ENCODE results near the gene HKDC1. TPM values are rescaled to one million over a fixed set of nuclear protein-coding genes. Genes with fewer than 3 reads are reported as not detected.
A peak's percentile ranks its signal among the peaks of the same experiment; 100 is the strongest.

HKDC1 gene
- total RNA-seq, 2 experiments from 2014 or later, result not detected

GRCh38 chr10:69220507-69220906, 375 bp downstream of the HKDC1 start:
- no peaks in the 10 kb centered on the region for H3K9me3 ChIP-seq (ENCODE audit: low read length)
- BruUV-seq (replicated peaks), result no TSS peak
- no peak overlapping the region for H3K27ac ChIP-seq (ENCODE audit: low read depth, low read length, poor library complexity, severe bottlenecking)
- no peak overlapping the region for H3K4me3 ChIP-seq (ENCODE audit: low read depth, low read length, poor library complexity, severe bottlenecking)
- H2AFZ ChIP-seq (ENCODE audit: low read length), result no peak overlapping the region
- TF ChIP-seq CTCF (conservative IDR thresholded peaks at IDR 0.05; ENCODE audit: low read length) (no peak), EZH2phosphoT487 (IDR thresholded peaks at IDR 0.05; ENCODE audit: borderline replicate concordance, low read depth, low read length) (no peak)
- no peaks in the 10 kb centered on the region for H4K20me1 ChIP-seq (ENCODE audit: insufficient read depth, low read length)
- no peaks in the 10 kb centered on the region for H3K79me2 ChIP-seq (ENCODE audit: insufficient read depth, low read depth, low read length)
- DNase-seq (ENCODE audit: low spot score), result no peak
- peaks cover 30% of the 10 kb centered on the region for H3K4me1 ChIP-seq (ENCODE audit: insufficient read depth, low read length, poor library complexity, severe bottlenecking)
- intact Hi-C loops (cut with micrococcal nuclease; ENCODE audit: unreplicated experiment), result loop anchor here (5.0 kb wide), 3 partner anchors 128 to 213 kb away; no protein-coding TSS in a partner anchor
- no peaks in the 10 kb centered on the region for H3K36me3 ChIP-seq (ENCODE audit: insufficient read depth, low read length)
- ChIA-PET CTCF (ENCODE audit: unreplicated experiment) (no interaction called here), POLR2A (no interaction called here)
- H3K4me2 ChIP-seq (ENCODE audit: low read length), result no peak overlapping the region
- H3K9me2 ChIP-seq (ENCODE audit: insufficient read depth, low read length), result no peaks in the 10 kb centered on the region

- Histone ChIP-seq H3K27ac (ENCODE audit: low read depth, low read length, poor library complexity, severe bottlenecking) (peak overlapping the region; percentile 74), H3K4me2 (ENCODE audit: low read length) (peak overlapping the region; percentile 80), H3K79me2 (ENCODE audit: insufficient read depth, low read depth, low read length) (no peaks in the 10 kb centered on the region), H3K9me2 (ENCODE audit: insufficient read depth, low read length) (no peaks in the 10 kb centered on the region), H3K36me3 (ENCODE audit: insufficient read depth, low read length) (no peaks in the 10 kb centered on the region), H3K9me3 (ENCODE audit: low read length) (no peaks in the 10 kb centered on the region), H4K20me1 (ENCODE audit: insufficient read depth, low read length) (no peaks in the 10 kb centered on the region), H3K4me1 (ENCODE audit: insufficient read depth, low read length, poor library complexity, severe bottlenecking) (peaks cover 36% of the 10 kb centered on the region), H2AFZ (ENCODE audit: low read length) (peak overlapping the region; percentile 97), H3K4me3 (ENCODE audit: low read depth, low read length, poor library complexity, severe bottlenecking) (peak overlapping the region; percentile 45)
- POLR2A ChIA-PET, result interaction anchor here (0.7 kb wide), 2 partner anchors 9 to 24 kb away, joined by 3 to 6 read pairs; no protein-coding TSS in a partner anchor
- DNase-seq (ENCODE audit: low spot score), result peak; percentile 96
- intact Hi-C loops (cut with micrococcal nuclease; ENCODE audit: unreplicated experiment), result loop anchor here (5.0 kb wide), 3 partner anchors 130 to 215 kb away; no protein-coding TSS in a partner anchor
- CTCF ChIA-PET (ENCODE audit: unreplicated experiment), result no interaction called here
- TF ChIP-seq EZH2phosphoT487 (IDR thresholded peaks at IDR 0.05; ENCODE audit: borderline replicate concordance, low read depth, low read length), result no peak
- peak; percentile 96 for TF ChIP-seq CTCF (conservative IDR thresholded peaks at IDR 0.05; ENCODE audit: low read length)
- BruUV-seq (replicated peaks), result no TSS peak
Measured at GRCh38 chr10:69222157-69223027, 2.3 kb downstream of the HKDC1 start.

- no peaks in the 10 kb centered on the region for H3K9me3 ChIP-seq (ENCODE audit: low read length)
- H3K27ac ChIP-seq (ENCODE audit: low read depth, low read length, poor library complexity, severe bottlenecking), result peak overlapping the region; percentile 74
- TF ChIP-seq CTCF (conservative IDR thresholded peaks at IDR 0.05; ENCODE audit: low read length) (no peak), EZH2phosphoT487 (IDR thresholded peaks at IDR 0.05; ENCODE audit: borderline replicate concordance, low read depth, low read length) (no peak)
- no peaks in the 10 kb centered on the region for H3K79me2 ChIP-seq (ENCODE audit: insufficient read depth, low read depth, low read length)
- peaks cover 36% of the 10 kb centered on the region for H3K4me1 ChIP-seq (ENCODE audit: insufficient read depth, low read length, poor library complexity, severe bottlenecking)
- peak overlapping the region; percentile 80 for H3K4me2 ChIP-seq (ENCODE audit: low read length)
- no peaks in the 10 kb centered on the region for H4K20me1 ChIP-seq (ENCODE audit: insufficient read depth, low read length)
- CTCF ChIA-PET (ENCODE audit: unreplicated experiment), result interaction anchor here (0.6 kb wide), 1 partner anchor 185 kb away, joined by 3 read pairs; no protein-coding TSS in a partner anchor
- intact Hi-C loops (cut with micrococcal nuclease; ENCODE audit: unreplicated experiment), result loop anchor here (5.0 kb wide), 3 partner anchors 131 to 216 kb away; no protein-coding TSS in a partner anchor
- no peaks in the 10 kb centered on the region for H3K9me2 ChIP-seq (ENCODE audit: insufficient read depth, low read length)
- no peaks in the 10 kb centered on the region for H3K36me3 ChIP-seq (ENCODE audit: insufficient read depth, low read length)
- no TSS peak for BruUV-seq (replicated peaks)
- H2AFZ ChIP-seq (ENCODE audit: low read length), result peak overlapping the region; percentile 97; the same call in 1 of the 2 replicates
- DNase-seq (ENCODE audit: low spot score), result no peak
- peak overlapping the region; percentile 45 for H3K4me3 ChIP-seq (ENCODE audit: low read depth, low read length, poor library complexity, severe bottlenecking)
- POLR2A ChIA-PET, result interaction anchor here (0.7 kb wide), 2 partner anchors 8 to 24 kb away, joined by 3 to 6 read pairs; no protein-coding TSS in a partner anchor
Measured at GRCh38 chr10:69223028-69223342, 2.9 kb downstream of the HKDC1 start.
